Ishikawa (cell line): Measurements from ENCODE around the gene RPRM.

Experiments used
- CEBPB ChIP-seq: IDR thresholded peaks from 2 replicates; pipeline ENCODE4 v1.6.1; 2012
- CREB1 ChIP-seq: IDR thresholded peaks from 2 replicates; pipeline ENCODE4 v1.6.1; 2012; ENCODE audit warnings: low read depth
- EGR1 ChIP-seq: IDR thresholded peaks from 2 replicates; pipeline ENCODE4 v1.6.1; 2012
- EP300 ChIP-seq: IDR thresholded peaks from 2 replicates; pipeline ENCODE4 v1.6.1; 2012; ENCODE audit warnings: borderline replicate concordance
- FOXM1 ChIP-seq: IDR thresholded peaks from 2 replicates; pipeline ENCODE4 v1.6.1; 2012; ENCODE audit warnings: low read depth, borderline replicate concordance
- NFIC ChIP-seq: IDR thresholded peaks from 2 replicates; pipeline ENCODE4 v1.6.1; 2012
- RAD21 ChIP-seq: IDR thresholded peaks from 2 replicates; pipeline ENCODE4 v1.6.1; 2012; ENCODE audit warnings: low read depth
- TAF1 ChIP-seq: IDR thresholded peaks from 2 replicates; pipeline ENCODE4 v1.6.1; 2012; ENCODE audit warnings: low read depth, mild to moderate bottlenecking
- TCF12 ChIP-seq: IDR thresholded peaks from 2 replicates; pipeline ENCODE4 v1.6.1; 2012; ENCODE audit warnings: low read depth
- TEAD4 ChIP-seq: IDR thresholded peaks from 2 replicates; pipeline ENCODE4 v1.6.1; 2012
- YY1 ChIP-seq: IDR thresholded peaks from 2 replicates; pipeline ENCODE4 v1.6.1; 2012; ENCODE audit warnings: low read depth
- ZBTB7A ChIP-seq: IDR thresholded peaks from 2 replicates; pipeline ENCODE4 v1.6.1; 2012; ENCODE audit warnings: low read depth
- TF ChIP-seq, protein P1 (sequence below): IDR thresholded peaks from 2 replicates; pipeline ENCODE4 v1.6.1; 2012; ENCODE audit warnings: low read depth, mild to moderate bottlenecking
- TF ChIP-seq, protein P2 (sequence below): IDR thresholded peaks from 2 replicates; pipeline ENCODE4 v1.6.1; 2012
- TF ChIP-seq, protein P3 (sequence below): IDR thresholded peaks from 2 replicates; pipeline ENCODE4 v1.6.1; 2012

RPRM gene

DNA sequence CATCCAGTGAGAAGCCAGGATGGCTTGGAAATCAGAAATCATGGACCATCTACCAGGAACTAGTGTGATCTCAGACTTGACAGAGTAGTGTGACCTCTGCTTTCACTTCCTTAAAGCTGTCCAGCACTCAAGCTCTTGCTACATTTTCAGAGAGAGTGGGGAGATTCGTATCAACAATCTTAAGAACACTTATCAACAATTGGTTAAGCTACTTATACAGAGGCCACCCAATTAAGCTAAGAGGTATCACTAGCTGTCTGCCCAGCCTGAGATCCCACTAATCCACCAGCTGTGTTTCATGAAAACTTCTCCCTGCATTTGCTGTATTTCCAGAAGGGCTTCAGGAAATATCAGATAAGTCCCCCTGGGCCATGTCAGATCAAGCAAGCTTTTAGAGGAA, 4.2 kb downstream of the RPRM start:
- TF ChIP-seq TAF1, result no peak
- TF ChIP-seq, protein P1, sequence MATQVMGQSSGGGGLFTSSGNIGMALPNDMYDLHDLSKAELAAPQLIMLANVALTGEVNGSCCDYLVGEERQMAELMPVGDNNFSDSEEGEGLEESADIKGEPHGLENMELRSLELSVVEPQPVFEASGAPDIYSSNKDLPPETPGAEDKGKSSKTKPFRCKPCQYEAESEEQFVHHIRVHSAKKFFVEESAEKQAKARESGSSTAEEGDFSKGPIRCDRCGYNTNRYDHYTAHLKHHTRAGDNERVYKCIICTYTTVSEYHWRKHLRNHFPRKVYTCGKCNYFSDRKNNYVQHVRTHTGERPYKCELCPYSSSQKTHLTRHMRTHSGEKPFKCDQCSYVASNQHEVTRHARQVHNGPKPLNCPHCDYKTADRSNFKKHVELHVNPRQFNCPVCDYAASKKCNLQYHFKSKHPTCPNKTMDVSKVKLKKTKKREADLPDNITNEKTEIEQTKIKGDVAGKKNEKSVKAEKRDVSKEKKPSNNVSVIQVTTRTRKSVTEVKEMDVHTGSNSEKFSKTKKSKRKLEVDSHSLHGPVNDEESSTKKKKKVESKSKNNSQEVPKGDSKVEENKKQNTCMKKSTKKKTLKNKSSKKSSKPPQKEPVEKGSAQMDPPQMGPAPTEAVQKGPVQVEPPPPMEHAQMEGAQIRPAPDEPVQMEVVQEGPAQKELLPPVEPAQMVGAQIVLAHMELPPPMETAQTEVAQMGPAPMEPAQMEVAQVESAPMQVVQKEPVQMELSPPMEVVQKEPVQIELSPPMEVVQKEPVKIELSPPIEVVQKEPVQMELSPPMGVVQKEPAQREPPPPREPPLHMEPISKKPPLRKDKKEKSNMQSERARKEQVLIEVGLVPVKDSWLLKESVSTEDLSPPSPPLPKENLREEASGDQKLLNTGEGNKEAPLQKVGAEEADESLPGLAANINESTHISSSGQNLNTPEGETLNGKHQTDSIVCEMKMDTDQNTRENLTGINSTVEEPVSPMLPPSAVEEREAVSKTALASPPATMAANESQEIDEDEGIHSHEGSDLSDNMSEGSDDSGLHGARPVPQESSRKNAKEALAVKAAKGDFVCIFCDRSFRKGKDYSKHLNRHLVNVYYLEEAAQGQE, result peak; percentile 27; the same call in 1 of the 2 replicates
- TF ChIP-seq ZBTB7A, result no peak
- TF ChIP-seq FOXM1, result no peak
- no peak for TF ChIP-seq TEAD4

DNA sequence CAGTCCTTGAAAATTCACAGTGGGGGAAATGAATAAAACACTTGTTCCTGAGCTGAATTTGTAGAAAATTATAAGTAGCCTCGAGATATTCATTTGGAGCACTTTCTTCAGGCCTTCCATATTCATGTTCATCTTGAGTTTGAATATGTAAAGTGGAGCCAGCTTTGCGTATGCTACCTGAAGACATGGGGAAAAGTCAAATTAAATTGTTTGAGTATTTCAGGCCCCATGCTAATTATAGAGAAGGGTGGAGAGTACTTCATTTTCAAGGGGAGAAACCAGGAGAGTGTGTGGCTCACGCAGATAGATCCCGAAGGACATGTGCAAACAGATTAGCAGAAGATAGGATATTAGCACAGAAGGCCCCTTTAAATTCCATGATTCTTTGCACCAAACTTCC, 7.7 kb downstream of the RPRM start:
- TF ChIP-seq NFIC, result no peak
- no peak for TF ChIP-seq YY1
- TF ChIP-seq RAD21, result no peak
- TF ChIP-seq CEBPB, result no peak
- no peak for TF ChIP-seq CREB1
- TF ChIP-seq, protein P1, result no peak
- TF ChIP-seq, protein P2, sequence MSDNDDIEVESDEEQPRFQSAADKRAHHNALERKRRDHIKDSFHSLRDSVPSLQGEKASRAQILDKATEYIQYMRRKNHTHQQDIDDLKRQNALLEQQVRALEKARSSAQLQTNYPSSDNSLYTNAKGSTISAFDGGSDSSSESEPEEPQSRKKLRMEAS, result no peak
- TF ChIP-seq EP300, result no peak
- TF ChIP-seq, protein P3, sequence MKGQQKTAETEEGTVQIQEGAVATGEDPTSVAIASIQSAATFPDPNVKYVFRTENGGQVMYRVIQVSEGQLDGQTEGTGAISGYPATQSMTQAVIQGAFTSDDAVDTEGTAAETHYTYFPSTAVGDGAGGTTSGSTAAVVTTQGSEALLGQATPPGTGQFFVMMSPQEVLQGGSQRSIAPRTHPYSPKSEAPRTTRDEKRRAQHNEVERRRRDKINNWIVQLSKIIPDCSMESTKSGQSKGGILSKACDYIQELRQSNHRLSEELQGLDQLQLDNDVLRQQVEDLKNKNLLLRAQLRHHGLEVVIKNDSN, result no peak
- TF ChIP-seq EGR1, result no peak
- no peak for TF ChIP-seq TAF1
- TF ChIP-seq ZBTB7A, result no peak

DNA sequence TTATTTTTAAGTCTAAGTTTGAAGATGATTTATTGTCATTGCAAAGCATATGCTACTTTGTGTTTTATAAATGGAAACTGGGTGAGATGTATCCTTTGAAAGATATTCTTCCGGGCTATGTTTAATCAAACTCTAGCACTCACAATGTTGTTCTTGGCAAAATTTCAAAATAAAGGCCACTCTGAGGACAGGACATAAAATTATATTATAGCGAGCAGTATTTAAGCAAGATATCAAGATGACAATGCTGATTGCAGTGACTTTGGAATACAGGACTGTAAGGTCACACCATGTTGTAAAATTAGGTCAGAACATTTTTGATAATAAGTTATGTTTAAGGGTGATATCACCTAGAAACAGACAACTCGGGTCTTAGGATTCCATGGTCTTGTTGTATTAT, 14.2 kb downstream of the RPRM start:
- TF ChIP-seq, protein P3, result no peak

DNA sequence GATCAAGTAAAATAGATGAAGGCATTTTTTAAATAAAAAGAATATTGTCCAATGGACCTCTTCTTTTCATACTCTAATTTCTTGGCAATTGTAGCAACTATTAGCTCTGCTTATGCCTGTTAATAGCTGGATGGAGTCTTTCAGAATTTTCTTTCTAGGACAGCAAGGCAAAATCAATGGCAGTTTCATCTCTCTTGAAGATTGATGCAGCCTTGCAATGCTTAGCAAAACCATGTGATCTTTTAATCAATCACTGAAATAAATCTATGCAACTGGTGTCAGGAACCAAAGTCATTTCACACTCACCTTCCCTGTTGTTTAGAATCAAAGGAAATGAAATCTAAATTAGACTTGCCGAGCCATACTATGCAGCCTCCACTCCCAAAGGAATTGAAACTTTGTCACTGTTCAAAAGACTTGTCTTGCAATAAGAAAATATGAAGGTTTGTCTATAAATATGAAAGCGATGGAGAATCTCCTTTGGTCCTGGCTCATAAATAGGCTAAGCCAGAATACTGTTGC, 16.2 kb downstream of the RPRM start:
- TF ChIP-seq, protein P3, result no peak
- TF ChIP-seq NFIC (no peak), EP300 (no peak), TCF12 (no peak), RAD21 (no peak), CEBPB (no peak), CREB1 (no peak), ZBTB7A (no peak), YY1 (no peak), EGR1 (no peak), TAF1 (no peak), FOXM1 (no peak), TEAD4 (no peak)
- TF ChIP-seq, protein P2, result no peak
- TF ChIP-seq, protein P1, result no peak

DNA sequence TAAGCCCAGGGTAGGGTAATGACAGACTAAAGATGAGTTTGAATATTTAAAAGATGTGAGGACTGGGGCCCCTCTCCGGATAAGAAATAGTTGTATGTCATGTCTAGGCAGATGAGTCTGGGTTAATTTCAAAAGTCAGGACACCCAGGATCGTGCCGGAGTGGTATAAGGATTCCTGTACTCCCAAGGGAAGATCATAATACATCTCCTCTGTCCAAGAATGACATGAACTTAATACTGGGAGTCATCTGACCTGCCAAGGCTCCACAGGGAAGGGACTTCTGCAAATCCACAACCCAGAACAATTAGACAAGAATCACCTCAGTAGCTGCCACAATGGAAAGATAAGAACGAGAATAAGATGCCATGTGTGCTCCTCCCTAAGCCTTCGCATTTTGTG, 17.1 kb downstream of the RPRM start:
- TF ChIP-seq YY1 (no peak), TAF1 (no peak), ZBTB7A (no peak), CREB1 (no peak), EP300 (no peak), EGR1 (no peak), NFIC (no peak), TEAD4 (no peak), TCF12 (no peak), FOXM1 (no peak), CEBPB (no peak), RAD21 (no peak)
- TF ChIP-seq, protein P1, result no peak
- TF ChIP-seq, protein P2, result no peak
- TF ChIP-seq, protein P3, result no peak
